IgD-negative memory B cell (primary cell): ENCODE data around the gene ASXL2. TPM values are rescaled to one million over a fixed set of nuclear protein-coding genes. Genes with fewer than 3 reads are reported as not detected.

Experiments used
- H3K27ac Mint-ChIP-seq, 3 donors: one replicate each; pipeline ENCODE4 v1.8.0; 2020 to 2022; ENCODE audit warnings: mild to moderate bottlenecking in 3 of 3, mixed read lengths in 3 of 3, moderate library complexity in 1 of 3
- H3K27me3 Mint-ChIP-seq: one replicate; pipeline ENCODE4 v1.8.0; 2021; ENCODE audit warnings: mixed read lengths
- H3K36me3 Mint-ChIP-seq: one replicate; pipeline ENCODE4 v1.8.0; 2020; ENCODE audit warnings: mild to moderate bottlenecking, mixed read lengths
- H3K4me1 Mint-ChIP-seq, 3 donors: one replicate each; pipeline ENCODE4 v1.8.0; 2020 to 2022; ENCODE audit warnings: mixed read lengths in 3 of 3, mild to moderate bottlenecking in 1 of 3
- H3K4me3 Mint-ChIP-seq, 4 donors: one replicate each; pipeline ENCODE4 v1.8.0; 2020 to 2022; ENCODE audit warnings: mild to moderate bottlenecking in 4 of 4, mixed read lengths in 4 of 4, moderate library complexity in 3 of 4
- H3K9me3 Mint-ChIP-seq, 3 donors: one replicate each; pipeline ENCODE4 v1.8.0; 2020 to 2021; ENCODE audit warnings: mixed read lengths in 3 of 3, mild to moderate bottlenecking in 1 of 3
- polyA plus RNA-seq: library from polyadenylated mRNA; unstranded; fragments of 300-500 nt; fragmentation: Illumina TruSeq; gene quantifications from one replicate; pipeline ENCODE4 v1.2.3, GENCODE V29; 2021

ASXL2 gene
- polyA plus RNA-seq, 1 donor from 2014 or later: 8.4 TPM

DNA sequence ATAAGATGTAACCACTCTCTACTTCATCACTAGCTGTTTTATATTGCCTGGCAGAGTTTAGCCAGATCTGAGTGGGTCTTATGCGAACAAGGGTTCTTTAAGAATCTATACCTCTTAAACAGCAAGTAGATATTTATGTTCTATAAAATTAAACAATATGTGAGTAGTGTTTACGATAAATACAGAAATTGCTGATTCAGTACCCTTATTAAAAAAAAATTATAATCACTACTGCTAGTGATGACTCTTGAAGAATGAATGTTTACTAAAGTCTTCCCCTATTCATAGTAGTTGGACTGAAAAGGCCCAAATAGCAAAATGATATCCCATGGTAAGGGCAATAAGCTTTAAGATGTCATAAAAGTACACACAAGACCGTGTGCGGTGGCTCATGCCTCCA lies 106.2 kb downstream of the ASXL2 start:
- H3K4me1 Mint-ChIP-seq: peaks cover 0 to 3% (median 1%) of the 10 kb centered on the region in 3 donors
- no peaks in the 10 kb centered on the region for H3K27me3 Mint-ChIP-seq
- peaks cover 9% of the 10 kb centered on the region for H3K36me3 Mint-ChIP-seq
- no peak overlapping the region for H3K4me3 Mint-ChIP-seq
- no peak overlapping the region for H3K27ac Mint-ChIP-seq
- H3K9me3 Mint-ChIP-seq: no peaks in the 10 kb centered on the region

DNA sequence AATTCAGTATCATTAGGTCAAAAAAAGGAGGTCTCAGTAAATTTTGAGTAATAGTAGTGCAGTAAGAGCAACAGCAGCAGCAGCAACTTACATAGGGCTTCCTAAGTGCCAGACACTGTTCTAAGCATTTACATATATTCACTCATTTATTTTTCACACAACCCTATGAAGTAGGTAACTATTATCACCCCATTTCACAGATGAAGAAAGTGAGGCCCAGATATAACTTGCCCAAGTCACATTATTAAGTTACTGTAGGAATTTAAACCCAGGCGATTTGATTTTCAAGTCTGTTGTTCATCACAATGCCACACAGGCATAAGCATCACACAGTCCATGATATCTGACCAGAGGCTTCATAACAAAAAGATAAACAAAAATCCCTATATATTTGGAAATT lies 114.7 kb downstream of the ASXL2 start:
- Mint-ChIP-seq H3K27ac (peak overlapping the region in 1 of 3 donors; percentile 35), H3K4me3 (no peak overlapping the region), H3K4me1 (peaks cover 0 to 2% (median 0%) of the 10 kb centered on the region in 3 donors), H3K36me3 (peaks cover 12% of the 10 kb centered on the region), H3K27me3 (no peaks in the 10 kb centered on the region), H3K9me3 (no peaks in the 10 kb centered on the region)

DNA sequence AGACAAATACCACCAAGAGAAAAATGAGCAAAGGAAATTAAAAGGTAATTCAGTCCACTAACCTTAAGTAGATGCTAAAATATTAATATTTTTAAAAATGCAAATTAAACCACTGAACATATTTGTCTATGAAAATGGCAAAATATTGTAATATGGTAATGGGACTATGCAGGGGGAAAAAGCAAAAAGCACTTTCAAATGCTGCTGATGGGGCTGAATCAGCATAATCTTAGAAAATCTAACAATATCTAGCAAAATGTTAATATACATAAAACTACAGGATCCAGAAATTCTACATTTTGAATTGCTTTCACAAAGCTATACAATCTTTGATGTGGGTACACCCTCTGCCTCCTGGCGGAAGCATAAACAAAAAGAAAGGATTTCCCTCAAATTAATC lies 118.0 kb downstream of the ASXL2 start:
- Mint-ChIP-seq H3K27me3 (no peaks in the 10 kb centered on the region), H3K9me3 (no peaks in the 10 kb centered on the region), H3K27ac (no peak overlapping the region), H3K36me3 (peaks cover 15% of the 10 kb centered on the region), H3K4me1 (peaks cover 0 to 6% (median 0%) of the 10 kb centered on the region in 3 donors), H3K4me3 (no peak overlapping the region)

DNA sequence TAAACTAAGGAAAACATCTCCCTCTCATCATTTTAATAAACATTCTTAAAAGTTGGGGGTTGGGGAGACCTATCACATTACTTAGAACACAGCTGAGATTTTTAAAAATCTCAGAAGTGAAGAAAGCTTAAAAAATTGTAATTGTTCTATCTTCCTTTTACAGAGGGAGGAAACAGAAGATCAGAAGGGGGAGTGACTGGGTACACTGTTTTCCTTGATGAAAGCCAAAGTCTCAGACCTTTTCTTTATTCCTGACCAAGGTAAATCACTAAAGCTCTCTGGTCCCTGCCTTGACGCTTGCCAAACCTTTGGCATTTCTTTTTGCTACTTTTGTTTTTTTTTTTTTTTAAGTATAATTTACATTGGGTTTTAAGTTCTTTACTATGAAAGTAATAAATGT lies 119.9 kb downstream of the ASXL2 start:
- H3K27ac Mint-ChIP-seq: no peak overlapping the region
- no peaks in the 10 kb centered on the region for H3K27me3 Mint-ChIP-seq
- no peak overlapping the region for H3K4me3 Mint-ChIP-seq
- peaks cover 0 to 6% (median 0%) of the 10 kb centered on the region in 3 donors for H3K4me1 Mint-ChIP-seq
- peaks cover 15% of the 10 kb centered on the region for H3K36me3 Mint-ChIP-seq
- H3K9me3 Mint-ChIP-seq: no peaks in the 10 kb centered on the region

DNA sequence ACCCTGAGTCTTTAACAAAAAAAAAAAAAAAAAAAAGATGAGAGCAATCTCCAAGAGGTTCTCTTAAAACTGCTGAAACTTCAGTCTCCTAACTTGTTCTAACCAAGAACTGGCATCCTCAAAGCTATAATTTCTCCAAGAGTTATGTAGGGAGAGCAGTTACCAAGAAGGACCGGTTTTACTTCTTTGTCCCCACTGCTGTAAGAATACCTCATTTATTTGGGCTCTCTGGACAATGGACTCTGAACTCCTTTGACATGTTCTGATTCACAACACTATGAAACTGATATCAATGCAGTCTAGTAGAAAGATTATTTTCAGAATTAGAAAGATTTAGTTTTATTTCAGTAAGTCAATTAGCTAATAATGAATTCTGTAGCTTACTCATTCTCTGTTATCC lies 120.4 kb downstream of the ASXL2 start:
- no peak overlapping the region for H3K4me3 Mint-ChIP-seq
- no peaks in the 10 kb centered on the region for H3K9me3 Mint-ChIP-seq
- H3K4me1 Mint-ChIP-seq: peaks cover 0 to 6% (median 0%) of the 10 kb centered on the region in 3 donors
- peak overlapping the region in 1 of 3 donors; percentile 31 for H3K27ac Mint-ChIP-seq
- no peaks in the 10 kb centered on the region for H3K27me3 Mint-ChIP-seq
- peaks cover 14% of the 10 kb centered on the region for H3K36me3 Mint-ChIP-seq

DNA sequence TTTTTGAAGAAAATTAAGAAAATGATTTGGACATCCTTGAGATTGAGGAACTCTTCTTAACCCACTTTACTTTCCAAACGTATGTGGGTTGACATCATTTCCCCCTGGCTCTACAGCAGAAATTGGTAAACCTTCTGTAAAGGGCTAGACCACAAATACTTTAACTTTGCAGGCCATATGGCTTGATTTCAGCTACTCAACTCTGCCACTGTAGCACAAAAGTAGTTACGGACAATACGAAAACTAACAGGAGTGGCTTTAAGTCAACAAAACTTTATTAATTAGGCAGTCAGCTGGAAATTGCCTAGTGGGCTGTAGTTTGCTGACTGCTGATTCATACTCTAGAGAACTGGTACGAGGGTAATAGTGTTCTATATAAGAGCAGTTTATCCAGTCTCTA lies 121.8 kb downstream of the ASXL2 start:
- H3K27ac Mint-ChIP-seq: no peak overlapping the region

DNA sequence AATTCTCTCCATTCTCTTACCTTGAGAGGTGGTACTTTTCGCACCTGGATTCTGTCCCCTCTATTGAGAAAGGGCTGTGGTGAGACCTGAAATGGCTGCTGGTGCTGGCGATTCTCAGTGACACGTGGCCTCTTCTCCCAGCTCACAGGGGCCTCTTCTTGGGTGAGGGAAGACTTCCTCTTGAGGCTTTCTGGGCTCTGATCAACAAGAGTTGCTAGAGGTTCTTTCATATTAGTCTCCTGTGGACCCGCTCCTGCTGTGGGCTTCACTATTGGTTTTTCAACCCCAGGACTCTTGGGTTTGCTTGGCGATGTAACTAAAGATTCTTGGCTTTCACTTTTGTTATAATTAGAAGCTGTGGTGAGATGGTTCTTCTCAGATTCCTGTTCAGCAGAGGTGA lies 128.6 kb downstream of the ASXL2 start:
- H3K9me3 Mint-ChIP-seq: no peaks in the 10 kb centered on the region
- H3K27me3 Mint-ChIP-seq: no peaks in the 10 kb centered on the region
- H3K4me1 Mint-ChIP-seq: peaks cover 0 to 2% (median 1%) of the 10 kb centered on the region in 3 donors
- H3K36me3 Mint-ChIP-seq: peaks cover 6% of the 10 kb centered on the region
- H3K27ac Mint-ChIP-seq: peak overlapping the region in 1 of 3 donors; percentile 52
- H3K4me3 Mint-ChIP-seq: no peak overlapping the region

More for the DNA sequence above, 121.8 kb downstream of the ASXL2 start:
- Mint-ChIP-seq H3K9me3 (no peaks in the 10 kb centered on the region), H3K4me1 (peaks cover 0 to 6% (median 0%) of the 10 kb centered on the region in 3 donors), H3K4me3 (no peak overlapping the region), H3K36me3 (peaks cover 13% of the 10 kb centered on the region), H3K27me3 (no peaks in the 10 kb centered on the region)

DNA sequence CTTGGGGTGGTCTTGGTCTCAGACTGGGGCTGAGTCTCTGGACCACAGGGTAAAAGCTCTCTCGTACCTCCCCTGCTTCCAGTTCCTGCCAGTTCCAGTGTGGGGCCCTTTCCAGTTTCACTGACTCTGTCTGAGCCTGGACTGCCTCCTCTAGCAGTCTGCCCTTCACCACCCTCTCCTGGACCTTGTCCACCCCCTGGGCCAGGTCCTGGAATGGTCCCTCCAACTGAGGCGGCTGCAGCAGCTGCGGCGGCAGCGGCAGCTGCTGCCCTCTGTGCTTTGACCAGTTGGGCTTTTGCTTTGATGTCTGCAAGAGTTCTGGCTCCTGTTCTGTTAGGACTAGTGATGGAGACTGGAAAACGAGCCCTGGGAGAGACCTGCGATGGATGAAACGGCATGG lies 134.2 kb downstream of the ASXL2 start:
- Mint-ChIP-seq H3K27ac (peak overlapping the region; percentile 33 to 92 (median 91)), H3K27me3 (no peaks in the 10 kb centered on the region), H3K4me3 (peak overlapping the region in 2 of 4 donors; percentile 24 to 74), H3K36me3 (peaks cover 1% of the 10 kb centered on the region), H3K9me3 (no peaks in the 10 kb centered on the region), H3K4me1 (peaks cover 9 to 21% (median 18%) of the 10 kb centered on the region in 3 donors)

DNA sequence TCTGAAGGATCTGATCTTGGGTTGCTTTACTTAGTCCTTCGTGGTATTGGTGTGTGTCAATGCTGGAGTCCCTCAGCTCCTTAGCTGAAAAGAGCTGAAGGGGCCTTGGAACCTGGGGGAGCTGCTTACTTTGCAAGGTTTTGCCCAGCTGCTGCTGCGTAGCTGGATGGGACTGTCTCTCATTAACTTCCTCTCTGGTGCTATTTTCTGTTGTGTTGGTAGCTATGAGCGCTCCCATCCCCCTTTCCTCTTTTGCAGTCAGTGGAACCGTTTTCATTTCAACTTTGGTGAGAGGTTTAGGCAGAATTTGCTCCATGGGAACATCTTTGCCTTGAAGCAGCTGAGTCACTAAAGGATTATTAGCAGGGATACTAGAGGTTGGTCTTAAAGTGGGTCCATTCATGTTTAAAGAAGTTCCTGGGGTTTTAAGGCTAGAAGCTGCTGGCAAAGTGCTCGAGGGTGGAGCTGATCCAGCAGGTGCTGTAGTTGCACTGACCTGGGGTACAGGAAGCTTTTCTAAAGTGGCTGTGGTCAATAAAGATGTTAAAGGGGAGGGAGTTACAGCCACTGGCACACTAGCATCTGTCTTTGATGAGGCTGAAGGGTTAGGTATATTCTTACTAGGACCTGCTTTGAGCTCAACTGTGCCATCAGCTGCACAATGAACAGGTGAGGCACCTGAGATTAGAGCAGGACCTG lies 135.0 kb downstream of the ASXL2 start:
- peaks cover 9 to 21% (median 18%) of the 10 kb centered on the region in 3 donors for H3K4me1 Mint-ChIP-seq
- H3K4me3 Mint-ChIP-seq: peak overlapping the region; percentile 24 to 90 (median 72)
- H3K9me3 Mint-ChIP-seq: no peaks in the 10 kb centered on the region
- peaks cover 1% of the 10 kb centered on the region for H3K36me3 Mint-ChIP-seq
- H3K27ac Mint-ChIP-seq: peak overlapping the region; percentile 33 to 92 (median 91)
- no peaks in the 10 kb centered on the region for H3K27me3 Mint-ChIP-seq

DNA sequence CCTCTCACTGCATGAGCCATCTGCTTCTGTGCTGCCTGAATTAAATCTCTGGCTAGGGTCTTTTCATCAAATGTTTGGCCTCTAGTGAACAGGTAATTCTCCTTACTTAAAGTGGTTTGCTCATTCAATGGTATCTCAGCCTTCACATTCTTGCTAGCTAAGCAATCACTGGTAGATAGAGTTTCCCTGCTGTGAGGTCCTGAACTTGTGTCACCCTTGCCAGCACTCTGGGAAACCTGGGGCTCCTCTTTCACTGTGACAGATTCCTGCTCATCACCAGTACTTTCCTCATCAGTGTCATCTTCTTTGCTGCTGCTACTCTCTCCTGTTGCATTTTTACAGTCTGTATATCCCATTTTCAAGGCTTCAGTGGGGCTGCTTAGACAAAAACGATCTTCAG lies 135.8 kb downstream of the ASXL2 start:
- H3K4me3 Mint-ChIP-seq: no peak overlapping the region
- no peaks in the 10 kb centered on the region for H3K9me3 Mint-ChIP-seq
- peaks cover 1% of the 10 kb centered on the region for H3K36me3 Mint-ChIP-seq
- H3K27ac Mint-ChIP-seq: peak overlapping the region in 1 of 3 donors; percentile 41
- H3K27me3 Mint-ChIP-seq: no peaks in the 10 kb centered on the region
- peaks cover 9 to 21% (median 18%) of the 10 kb centered on the region in 3 donors for H3K4me1 Mint-ChIP-seq

DNA sequence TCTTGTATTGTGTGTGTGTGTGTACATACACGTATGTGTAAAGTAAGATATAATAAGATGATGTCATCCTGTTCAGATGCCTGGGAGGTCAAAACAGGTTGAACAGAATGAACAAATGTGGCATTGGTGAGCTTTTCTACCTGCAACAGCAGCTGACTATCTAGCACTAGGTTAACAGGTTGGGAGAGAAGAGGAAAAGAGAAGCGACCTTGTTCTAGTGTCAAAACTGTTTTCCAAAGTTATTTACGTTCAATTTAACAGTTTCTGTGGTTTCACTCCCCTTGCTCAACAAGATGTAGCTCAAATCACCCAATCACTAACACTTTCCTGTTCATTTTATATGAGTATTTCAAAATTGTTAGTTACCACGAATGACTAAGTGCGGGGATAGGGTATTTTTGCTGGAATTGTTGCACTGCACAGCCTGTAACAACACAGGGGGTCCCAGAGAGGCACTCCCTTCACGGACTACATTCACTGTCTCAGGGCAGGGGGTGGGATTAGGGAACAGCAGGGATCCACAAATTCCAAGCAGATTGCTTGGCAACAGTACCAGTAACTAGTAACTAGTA lies 137.4 kb downstream of the ASXL2 start:
- Mint-ChIP-seq H3K4me3 (no peak overlapping the region), H3K9me3 (no peaks in the 10 kb centered on the region), H3K4me1 (peaks cover 9 to 22% (median 18%) of the 10 kb centered on the region in 3 donors), H3K27ac (no peak overlapping the region), H3K36me3 (peaks cover 1% of the 10 kb centered on the region), H3K27me3 (no peaks in the 10 kb centered on the region)

DNA sequence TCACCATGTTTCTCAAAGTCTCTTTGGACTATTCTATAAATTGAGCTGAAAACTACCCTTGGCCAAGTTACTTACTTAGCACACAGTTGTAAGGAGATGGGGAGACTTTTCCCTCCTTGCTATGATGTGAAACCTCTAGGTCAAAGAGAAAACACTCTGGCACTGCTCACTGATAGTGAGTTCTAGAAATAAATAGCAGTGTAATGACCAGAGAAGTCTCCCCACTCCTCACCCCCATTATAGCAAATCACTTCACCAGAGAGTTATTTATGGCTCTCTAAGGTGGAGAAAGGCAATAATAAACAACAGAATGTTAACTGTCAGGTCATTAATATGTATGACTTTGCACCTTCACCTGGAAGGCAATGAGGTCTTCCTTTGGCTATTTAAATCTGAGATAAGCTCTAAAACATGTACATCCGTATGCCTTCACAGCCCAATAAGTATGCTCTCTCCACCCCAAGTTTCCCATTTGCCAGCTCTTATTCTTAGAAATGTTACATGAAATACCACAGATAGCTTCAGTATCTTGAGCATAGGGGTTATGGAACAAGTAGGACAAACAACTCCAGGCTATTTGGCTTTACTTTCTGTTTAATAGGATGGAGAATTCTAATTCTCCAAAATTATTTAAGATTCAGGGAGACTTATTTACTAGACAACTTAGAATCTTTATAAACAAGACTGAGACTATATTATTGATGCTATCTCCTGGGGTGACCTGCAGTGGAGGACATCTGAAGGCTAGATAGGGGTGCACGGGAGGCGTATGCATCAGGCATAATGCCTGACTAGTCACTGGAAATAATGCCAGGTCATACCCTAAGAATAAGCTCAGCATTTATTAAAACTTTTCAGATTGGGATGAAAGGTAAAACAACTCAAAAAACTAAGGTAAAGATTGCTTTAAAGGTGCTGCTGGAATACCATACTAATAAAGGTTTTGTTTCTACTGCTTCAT lies 139.6 kb downstream of the ASXL2 start:
- H3K4me3 Mint-ChIP-seq: no peak overlapping the region
- no peaks in the 10 kb centered on the region for H3K27me3 Mint-ChIP-seq
- H3K27ac Mint-ChIP-seq: no peak overlapping the region
- H3K4me1 Mint-ChIP-seq: peaks cover 6 to 14% (median 9%) of the 10 kb centered on the region in 3 donors
- no peaks in the 10 kb centered on the region for H3K9me3 Mint-ChIP-seq
- H3K36me3 Mint-ChIP-seq: peaks cover 1% of the 10 kb centered on the region

DNA sequence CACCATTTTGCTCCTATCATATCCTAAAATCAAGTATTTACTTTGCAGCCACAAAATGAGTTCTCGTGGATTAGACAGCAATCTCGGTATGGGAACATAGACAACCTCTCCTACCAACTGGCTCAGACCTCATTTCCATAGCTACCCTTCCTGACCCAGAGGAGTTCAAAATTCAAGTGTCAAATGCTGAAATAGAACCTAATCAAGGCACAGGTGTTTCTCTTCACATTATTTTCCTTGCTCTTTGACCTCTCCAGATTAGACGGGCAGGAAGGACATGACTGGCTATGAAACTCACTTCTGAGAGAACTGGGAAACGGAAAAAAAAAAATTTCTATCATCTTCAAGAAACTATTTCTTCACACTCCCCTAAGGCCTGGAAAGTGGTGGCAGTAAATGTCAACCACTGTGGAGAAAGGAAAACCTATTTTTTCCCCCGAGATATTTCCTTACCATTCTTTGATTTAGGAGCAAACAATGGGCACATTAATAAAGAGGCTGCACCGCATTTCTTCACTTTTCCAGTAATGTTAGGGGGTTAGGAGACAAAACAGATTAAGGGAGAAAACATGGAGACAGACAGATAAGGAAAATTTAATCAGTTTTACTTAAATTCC lies 141.3 kb downstream of the ASXL2 start:
- H3K27ac Mint-ChIP-seq: peak overlapping the region in 1 of 3 donors; percentile 8
- H3K4me1 Mint-ChIP-seq: peaks cover 0 to 2% (median 1%) of the 10 kb centered on the region in 3 donors
- no peaks in the 10 kb centered on the region for H3K27me3 Mint-ChIP-seq
- peaks cover 0 to 2% (median 0%) of the 10 kb centered on the region in 3 donors for H3K9me3 Mint-ChIP-seq
- no peak overlapping the region for H3K4me3 Mint-ChIP-seq
- no peaks in the 10 kb centered on the region for H3K36me3 Mint-ChIP-seq

DNA sequence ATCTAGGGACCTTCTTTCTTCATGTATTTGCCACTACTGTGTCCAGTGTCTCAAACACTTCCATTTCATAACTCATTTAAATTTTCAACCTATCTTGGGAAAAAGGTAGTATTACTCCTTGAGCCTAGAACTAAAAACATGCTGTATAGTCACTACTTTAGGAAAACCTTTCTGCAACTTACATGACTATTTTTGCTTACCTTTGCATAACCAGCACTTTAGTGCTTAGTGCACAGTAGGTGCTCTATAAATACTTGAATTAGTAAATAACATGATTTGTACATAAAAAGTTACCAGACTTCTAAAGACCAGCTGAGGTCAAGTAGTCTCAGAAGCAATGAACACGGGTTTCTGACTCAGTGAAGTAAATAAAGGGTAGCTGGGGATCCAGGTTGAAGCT lies 142.5 kb downstream of the ASXL2 start:
- H3K36me3 Mint-ChIP-seq: no peaks in the 10 kb centered on the region
- H3K27me3 Mint-ChIP-seq: no peaks in the 10 kb centered on the region
- no peak overlapping the region for H3K27ac Mint-ChIP-seq
- no peak overlapping the region for H3K4me3 Mint-ChIP-seq
- H3K4me1 Mint-ChIP-seq: peaks cover 0 to 2% (median 1%) of the 10 kb centered on the region in 3 donors
- peaks cover 0 to 2% (median 0%) of the 10 kb centered on the region in 3 donors for H3K9me3 Mint-ChIP-seq
